HG02763 (cell line): Measurements from ENCODE around the gene DHRS2.

Experiments
- ATAC-seq: cut with Tn5 transposase; IDR thresholded peaks from one replicate; pipeline ENCODE4 v1.9.1; 2021; ENCODE audit warnings: mild to moderate bottlenecking, moderate library complexity; ENCODE audit not compliant: unreplicated experiment

The DHRS2 gene

DNA sequence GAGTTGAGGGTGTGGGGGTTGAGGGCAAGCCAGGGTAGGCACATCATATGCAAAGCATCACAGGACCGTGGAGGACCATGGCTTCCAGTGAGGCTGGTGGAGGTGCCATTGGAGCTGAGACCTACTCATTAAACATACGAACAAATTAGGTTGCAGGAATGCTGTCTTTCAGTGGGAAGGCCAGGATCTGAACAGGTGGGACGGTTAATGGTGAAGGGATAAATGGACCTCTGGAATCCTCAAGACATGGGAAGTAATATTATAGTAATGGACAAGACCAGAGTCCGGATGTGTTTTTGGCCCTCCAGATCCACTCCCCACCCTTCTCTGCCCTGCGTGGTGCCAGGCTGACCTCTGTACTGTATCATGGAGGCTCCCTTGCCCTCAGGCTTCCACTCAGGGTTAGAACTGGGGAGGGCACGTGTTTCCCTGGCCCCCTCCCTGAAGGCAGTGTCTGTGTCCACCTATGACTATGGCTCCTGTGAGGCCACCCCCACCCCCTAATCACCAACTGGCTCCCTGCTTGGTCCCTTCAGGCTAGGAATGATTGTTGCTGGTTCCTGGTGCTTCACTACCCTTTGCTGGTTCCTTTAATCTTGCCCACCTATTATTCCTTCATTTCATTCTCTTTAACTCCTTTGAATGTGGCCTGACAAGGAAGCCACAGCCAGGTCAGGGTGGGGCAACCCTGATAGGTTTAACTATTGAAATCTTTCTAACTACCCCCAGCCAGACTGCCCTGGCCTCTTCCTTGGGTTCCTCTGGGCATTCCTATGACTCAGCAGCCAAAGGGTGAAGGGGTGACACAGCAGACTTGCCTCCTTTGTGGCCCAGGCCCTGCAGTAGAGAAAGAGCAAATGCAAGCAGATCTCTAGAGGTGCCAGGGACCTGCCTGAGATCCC is 10.7 kb downstream of the DHRS2 start:
- ATAC-seq = no peak

DNA sequence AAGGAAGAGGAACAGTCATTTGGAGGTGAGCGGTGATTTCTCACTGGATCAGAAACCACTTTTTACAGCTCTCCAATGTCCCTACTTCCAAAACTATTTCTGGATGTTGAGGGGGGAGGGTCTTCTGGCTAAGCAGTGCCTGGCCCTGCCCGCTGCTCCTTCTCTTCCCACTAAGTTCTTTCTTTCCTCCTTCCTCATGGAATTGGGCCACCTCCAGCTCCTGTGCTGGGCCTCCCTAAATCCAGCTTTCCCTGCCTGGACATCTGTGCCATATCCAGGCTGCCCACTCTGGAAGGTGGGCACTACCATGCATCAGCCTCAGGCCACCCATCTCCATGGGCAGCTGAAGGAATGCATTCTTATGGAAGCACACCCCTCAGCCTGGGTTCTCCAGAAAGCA is 11.5 kb downstream of the DHRS2 start:
- no peak for ATAC-seq

DNA sequence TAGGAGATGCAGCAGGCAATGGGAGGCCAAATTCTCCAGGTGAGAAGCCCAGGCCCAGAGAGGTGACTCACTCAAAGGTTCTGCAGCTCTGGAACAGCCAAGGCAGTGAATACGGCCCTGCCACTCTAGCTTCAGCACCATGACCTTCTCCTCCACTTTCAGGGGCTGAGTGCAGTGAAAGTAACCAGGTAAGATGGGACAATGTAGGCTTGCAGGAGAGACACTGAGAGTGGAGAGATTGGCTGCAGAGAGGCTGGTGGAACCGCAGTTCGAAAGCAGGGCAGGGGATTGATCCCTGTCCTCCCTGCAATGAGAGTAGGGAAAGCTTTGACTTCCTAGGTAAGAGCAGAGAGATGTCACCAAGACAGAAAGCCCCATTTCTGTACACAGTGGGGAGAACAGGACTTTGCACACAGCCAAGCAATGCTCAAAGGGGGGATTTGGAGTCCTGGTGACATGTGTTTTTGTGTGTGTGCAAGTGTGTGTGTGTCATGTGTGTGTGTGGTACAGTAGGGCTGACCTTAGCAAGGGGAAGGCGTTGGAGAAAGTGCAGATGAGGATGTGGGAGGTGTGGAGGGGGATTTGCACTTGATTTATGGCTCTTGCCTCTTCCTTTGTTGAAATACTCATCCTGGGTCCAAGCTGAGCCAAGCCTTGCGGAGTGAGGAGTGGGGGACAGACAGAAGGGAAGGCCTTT is 12.7 kb downstream of the DHRS2 start:
- no peak for ATAC-seq

DNA sequence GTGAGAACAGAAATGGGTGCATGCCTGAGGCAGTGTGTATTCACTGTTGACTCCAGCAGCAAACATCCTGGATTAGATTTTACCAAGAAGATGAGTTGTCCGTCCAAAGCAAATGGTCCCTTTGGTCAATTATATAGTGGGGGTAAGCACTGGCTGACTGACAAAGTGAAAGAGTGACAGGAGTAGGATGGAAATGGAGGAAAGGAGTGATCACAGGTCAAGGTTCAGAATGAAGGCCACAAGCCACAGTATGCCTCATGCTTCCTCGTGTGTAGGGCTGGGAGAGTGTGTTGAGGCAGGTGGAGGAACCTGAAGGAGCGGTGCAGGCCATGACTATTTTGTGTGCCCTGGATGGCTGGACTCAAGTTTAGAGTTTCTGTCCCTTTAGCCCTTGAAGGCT is 14.3 kb downstream of the DHRS2 start:
- no peak for ATAC-seq

DNA sequence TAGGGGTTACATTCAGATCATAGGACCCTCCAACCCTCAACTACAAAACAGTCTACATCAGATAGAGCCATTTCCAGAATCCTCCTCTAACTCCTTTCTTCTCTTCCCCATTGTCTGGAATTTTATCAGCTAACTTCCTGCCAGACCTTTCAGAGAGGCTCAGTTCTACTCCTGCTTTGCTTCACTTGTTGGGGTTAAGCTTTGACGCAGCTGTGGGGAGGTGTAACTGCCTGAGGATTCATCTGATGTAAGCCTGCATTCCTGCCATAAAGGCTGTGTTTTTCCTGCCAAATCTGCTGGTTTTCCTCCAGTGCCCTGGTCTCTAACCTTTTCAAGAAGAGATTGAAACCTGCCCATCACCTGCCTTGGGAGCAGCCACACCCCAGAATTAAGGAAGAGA is 16.9 kb downstream of the DHRS2 start:
- ATAC-seq = no peak

DNA sequence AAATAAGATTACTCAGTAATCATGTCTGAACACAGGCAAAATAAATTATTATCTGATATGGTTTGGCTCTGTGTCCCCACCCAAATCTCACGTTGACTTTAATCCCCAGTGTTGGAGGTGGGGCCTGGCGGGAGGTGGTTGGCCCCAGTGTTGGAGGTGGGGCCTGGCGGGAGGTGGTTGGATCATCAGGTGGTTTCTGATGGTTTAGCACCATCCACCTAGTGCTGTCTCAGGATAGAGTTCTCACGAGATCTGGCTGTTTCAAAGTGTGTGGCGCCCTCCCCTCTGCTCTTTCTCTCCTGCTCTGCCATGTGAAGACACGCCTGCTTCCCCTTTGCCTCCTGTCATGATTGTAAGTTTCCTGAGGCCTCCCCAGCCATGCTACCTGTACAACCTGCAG is 18.1 kb downstream of the DHRS2 start:
- no peak for ATAC-seq

DNA sequence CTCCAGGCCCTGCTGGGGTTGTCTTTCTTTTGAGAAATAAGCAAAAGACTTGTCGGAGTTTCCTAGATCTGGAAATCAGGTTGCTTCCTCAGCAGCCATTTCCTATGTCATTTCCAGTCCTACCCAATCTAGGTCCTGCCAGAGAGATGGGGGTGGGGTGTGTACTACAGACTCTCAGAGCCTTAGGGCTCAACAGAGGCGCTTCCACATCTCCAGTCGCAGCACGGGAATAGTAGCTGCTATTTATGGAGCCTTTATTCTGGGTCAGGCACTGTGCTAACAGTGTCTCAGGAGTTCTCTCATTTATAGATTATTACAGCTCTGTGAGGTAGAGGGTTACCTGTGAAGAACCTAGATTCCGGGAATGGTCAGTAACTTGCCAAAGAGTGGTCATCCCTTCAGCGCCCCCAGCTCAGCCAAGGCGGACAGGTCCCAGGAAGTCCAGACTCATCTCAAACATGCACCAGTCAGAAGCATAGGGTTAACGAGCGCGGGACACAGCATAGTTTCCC is 21.9 kb downstream of the DHRS2 start:
- ATAC-seq = no peak

DNA sequence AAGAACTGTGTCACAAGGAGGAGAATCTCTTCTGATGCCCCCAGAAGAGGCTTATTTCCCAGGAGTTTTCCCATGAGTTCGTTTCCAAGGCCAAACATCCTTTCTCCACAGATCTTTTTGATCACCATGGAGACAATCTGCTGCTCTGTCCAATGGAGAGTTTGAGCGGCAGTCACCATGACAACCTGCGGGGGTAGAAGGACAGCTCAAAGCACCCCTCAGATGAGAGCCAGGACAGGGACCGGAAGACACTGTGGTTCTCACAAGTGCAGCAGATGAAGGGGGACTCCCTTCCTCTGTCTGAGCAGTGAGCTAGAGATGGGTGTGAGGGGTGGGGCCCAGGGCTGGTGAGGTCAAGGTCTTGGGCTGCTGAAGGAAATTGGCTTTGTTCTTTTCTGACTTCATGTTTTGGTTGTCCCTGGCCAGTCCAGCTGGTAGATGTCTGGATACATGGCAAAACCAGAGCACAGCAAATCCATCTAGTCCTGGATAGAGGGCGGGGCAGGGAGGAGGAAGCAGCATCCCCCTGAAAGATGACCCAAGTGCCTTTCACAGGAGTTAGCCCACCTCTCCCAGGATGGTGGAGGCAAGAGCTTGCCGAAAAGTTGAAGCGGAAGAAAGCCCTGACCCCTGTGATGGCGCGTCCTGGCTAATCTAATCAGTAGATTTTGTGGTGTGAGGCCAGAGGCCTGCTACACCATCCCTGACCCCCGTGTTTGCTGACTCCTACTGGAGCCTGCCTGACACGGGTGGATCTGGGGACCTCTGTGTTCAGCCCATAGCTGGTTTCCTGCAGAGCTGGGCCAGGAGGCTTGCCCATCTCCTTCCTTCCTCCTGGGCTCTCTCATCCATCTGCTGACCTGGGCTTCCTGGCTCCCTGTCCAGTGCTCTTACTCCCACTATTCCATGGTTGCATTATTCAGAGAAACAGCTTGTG is 24.4 kb downstream of the DHRS2 start:
- ATAC-seq = no peak

DNA sequence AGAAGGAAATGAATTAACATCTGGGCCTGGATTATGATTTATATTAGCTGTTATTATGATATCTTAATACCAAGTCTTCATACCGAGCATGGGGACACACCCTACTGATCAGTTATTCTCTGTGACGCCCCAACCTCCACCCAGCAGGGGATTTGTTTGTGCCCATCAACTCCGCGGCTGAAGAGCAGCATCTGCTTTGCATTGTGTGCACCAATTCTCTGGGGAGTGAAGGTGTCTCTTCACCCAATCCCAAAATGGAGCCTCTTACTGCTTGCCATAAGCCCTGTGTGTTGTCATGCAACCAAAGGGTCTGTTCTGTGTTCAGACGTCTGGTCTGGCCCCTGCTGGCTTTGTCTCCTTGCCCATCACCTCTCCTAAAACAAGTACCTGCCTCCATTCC is 25.4 kb downstream of the DHRS2 start:
- ATAC-seq = no peak

DNA sequence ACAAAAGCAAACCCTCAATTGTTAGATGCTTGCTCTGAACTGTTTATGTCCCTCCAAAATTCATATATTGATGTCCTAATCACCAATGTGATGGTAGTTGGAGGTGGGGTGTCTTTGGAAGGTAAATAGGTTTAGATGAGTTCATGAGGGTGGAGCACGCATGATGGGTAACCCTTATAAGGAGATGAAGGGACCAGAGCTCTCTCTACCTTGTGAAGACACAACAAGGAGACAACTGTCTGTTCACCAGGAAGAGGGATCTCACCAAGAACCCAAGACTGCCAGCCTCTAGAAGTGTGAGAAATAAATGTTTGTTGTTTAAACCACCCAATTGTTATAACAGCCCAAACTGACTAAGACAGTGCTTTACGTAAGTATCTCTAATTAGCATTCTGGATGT is 27.0 kb downstream of the DHRS2 start:
- ATAC-seq = no peak

DNA sequence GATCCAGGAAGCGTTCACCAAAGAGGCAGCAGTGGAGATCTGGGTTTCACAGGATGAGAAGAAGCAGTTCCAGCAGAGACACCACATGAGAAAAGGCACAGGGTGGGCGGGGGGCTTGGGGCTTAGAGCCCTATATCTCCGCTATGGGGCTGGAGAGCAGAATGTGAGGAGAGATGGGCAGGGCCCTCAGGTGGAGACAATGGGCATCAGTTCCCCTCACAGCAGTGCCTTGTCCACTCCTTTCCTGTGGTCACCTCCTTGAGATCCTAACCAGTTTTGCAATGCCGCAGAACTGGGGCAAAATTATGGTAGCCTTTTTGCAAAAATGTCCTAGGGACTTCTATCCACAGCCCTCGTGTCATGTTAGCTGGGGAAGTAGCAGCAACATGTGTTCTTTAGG is 27.5 kb downstream of the DHRS2 start:
- ATAC-seq = no peak

DNA sequence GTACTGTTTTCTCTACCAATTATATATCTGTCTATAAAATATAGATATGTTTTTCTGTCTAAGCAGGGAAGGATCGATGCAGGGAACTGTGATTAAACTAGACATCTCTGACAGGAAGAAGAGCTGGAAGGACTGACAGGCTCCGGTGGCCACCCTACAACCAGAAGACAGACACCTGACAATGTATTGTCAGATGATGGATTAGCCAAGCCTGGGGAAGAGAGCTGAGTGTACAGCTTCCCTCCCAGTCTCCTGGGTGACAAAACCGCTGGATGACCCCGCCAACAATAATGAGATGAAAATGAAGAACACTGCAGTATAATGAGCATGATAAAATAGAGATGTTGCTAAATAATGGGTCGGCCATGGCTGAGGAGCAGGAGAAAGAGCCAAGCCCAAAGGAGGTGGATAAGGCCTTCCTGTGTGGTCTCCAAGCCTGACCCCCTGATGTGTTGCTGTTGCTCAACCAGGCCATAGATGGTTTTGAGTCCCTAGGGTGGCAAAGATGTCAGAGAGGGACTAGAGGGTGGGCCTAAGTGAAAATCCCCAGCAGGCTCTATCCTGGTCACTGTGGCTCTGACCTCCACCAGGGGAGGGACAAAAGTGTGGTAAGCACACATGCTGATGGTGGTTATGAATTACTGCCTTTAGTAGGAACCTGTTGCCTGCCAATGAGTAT is 28.2 kb downstream of the DHRS2 start:
- ATAC-seq = no peak

DNA sequence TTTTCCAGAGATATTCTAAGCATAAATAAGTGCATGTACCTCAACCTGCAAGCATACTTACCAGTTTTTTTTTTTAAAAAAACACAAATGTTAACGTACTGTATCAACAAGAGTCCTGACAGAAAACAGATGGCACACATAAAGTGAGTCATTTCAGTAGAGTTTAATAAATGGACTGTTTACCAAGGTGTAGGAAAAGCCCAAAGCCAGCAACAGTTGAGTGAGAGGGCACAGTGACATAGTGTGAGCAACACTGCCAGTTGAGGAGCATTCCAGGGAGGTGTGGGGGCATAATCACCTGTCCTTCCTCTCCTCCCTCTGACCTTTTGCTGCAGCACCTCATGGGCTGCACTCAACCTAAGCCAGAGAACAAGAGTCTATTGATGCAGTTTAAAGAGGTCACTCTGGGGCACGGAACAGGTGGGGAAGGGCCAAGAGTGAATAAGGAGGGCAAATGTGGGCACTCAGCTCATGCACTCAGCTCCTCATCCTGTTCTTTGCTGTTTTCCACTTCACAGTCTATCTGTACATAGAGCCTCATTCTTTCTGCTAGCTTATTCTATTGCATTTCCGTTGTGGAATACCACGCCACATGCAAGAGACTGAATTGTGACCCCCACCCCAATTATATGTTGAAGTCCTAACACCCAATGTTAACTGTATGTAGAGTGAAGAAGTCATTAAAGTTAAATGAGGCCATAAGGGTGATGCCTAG is 29.3 kb downstream of the DHRS2 start:
- ATAC-seq = no peak

DNA sequence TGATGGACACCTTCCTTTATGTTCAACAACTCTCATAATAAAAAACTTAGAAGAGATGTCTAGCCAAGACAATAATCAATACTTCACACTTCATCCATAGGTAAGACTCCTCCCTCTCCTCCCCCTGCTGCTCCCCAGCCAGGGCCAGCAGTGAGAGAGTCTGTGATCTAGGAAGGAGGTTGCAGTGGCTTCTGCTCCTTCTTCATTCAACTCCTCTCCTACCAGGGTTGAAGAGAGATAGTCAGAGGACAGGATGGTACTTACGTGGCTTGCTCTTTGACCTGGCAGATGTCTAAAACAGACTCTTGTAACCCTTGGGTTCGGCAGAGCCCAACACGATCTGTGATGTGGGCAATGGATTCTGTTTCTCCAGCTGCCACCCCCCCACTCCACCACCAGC is 31.0 kb downstream of the DHRS2 start:
- no peak for ATAC-seq

DNA sequence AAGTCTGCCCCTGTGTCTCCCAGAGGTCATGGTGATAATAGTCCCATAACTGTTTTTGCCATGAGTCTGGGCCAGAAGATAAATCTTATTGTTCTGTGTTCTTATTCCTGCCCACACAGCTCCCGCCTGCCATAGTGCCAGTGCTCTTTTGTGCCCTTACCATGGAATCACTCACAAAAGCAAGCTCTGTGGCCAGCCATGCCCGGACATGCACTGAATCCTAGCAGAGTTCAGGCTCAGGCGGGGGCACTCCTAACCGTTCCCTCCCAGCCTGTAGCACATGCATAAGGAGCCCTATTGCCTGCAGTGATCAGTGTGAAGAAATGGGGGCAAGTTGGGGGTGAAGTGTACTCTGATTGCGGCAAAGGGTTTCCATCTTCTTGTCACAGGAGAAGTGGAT is 33.3 kb downstream of the DHRS2 start:
- ATAC-seq = no peak

DNA sequence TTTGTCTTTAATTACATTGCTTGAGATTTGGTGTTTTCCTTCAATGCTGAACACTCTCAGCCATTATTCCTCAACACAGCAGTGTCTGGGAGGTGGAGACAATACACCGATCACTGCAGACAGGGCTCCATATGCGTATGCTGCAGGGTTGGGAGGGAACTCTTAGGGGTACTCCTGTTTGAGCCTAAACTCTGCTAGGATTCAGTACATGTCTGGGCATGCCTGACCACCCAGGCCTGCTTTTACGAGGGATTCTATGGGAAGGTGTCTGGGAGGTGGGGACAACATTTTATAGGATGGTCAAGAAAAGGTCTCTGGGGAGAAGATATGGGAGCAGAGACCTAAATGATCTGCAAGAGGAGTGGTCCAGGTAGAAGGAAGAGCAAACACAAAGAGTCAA is 34.3 kb downstream of the DHRS2 start:
- no peak for ATAC-seq

DNA sequence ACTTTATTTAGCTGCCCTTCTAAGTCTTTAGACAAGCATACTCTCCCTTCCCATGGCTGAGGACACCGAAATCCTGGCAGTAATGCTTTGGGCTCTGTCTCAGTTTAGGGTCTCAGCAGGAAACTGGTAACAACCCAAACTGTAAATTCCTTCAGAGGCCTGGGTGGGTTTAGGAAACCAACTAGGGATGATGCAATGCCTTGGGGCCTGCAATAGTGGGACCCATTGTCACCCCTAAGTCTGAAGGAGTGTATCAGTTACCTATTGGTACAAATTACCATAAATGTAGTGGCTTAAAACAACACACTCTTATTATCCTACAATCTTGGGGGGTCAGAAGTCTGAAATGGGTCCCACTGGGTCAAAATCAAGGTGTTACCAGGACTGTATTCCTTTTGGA is 36.0 kb downstream of the DHRS2 start:
- no peak for ATAC-seq

DNA sequence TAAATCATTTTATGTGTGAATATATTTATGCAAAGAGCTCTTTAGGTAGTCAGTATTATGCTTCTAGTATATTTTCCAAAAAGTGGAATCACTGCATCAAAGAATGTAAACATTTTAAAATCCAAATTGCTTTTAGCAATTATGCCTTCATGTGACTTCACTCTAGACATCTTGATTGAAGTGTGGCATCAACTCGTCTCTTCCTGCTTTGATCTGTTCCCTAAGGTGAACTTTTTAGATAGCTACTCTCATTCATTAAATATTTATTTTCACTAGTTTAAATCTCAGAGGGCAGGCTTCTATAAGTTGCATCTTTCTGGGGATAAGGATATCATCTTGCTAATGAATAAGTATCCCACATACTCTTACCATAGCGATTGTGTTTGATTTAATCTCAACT is 39.2 kb downstream of the DHRS2 start:
- ATAC-seq = no peak

DNA sequence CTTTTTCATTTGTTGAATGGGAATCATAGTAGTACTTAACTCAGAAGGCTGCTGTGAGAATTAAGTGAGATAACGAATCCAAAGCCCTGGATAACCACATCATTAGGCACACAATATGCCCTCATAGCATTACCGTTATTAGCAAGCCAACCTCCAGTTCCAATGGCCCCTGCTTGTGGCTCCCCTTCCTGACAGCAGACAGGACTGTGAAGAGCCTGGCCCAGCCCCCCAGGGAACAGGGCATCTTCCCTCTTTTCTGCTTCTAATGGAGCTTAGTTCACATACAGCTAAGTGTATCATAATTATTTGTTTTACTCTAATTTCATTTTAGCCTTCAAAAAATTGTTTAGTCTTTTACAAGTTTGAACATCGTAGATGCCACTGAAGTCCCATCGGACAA is 39.7 kb downstream of the DHRS2 start:
- no peak for ATAC-seq

DNA sequence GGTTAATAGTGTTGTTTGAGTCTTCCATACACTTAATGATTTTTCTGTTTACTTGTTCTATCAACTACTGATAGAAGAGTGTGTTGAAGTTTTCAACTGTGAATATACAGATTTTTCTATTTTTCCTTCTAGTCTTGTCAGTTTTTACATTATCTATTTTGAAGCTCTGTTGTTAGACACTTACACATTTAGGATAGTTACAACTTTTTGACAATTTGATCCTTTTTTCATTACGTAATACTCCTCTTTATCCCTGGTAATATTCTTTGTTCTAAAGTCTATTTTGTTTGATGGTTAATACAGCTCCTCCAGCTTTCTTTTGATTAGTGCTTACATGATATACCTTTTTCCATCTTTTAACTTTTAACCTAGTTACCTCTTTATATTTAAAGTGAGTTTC is 45.2 kb downstream of the DHRS2 start:
- no peak for ATAC-seq
